HG03442 (cell line): ENCODE measurements around the gene MBOAT1.

Source experiments
- ATAC-seq: cut with Tn5 transposase; IDR thresholded peaks from one replicate; pipeline ENCODE4 v1.9.1; 2021; ENCODE audit warnings: mild to moderate bottlenecking, moderate library complexity; ENCODE audit not compliant: unreplicated experiment

The MBOAT1 gene

DNA sequence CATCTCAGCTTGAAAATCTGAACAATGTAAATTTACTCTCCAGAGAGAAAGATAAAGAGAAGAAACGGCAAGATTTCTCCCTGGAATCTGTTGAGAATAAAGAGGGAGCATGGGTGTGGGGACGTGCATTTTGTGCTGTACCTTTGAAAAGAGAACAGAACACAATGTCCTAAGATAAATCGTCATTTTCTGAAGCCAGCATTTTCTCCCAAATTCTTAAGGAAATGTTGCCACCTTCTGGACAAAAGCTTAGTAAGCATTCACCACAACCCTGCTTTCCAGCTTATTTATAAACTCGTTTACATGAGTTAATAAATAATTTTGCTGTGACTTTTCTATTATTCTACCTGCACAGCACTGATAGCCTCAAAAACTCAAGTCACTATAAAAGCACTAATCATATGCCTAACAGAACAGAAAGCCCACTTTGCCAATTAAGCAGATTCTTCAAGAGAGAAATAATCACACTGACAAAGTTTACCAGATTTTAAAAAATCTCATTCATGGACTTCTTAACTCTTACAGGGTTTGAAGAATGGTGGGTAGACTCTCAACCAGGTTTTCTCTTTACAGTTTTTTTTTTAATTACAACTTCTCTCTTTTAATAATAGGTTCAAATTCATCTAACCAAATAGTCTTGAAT, 155.8 kb downstream of the MBOAT1 start:
- peak; percentile 52 for ATAC-seq

DNA sequence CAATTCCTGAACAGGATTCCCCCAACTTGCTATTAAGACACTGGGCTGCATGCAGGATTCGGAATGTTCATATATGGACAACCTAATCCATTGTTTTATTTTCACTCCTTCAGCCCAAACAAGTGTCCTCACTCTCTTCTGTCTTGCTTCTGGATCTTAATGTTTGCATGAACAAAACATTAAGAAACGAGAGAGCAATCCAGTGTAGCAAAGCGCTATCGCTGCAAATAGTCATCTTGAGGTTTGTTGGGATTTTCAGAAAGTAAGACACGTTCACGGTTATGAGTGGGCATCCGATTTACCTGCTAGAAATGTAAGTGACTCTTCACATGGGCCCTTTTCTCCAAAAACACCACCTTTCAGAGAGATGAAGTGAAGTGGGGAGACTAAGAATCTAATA, 156.4 kb downstream of the MBOAT1 start:
- ATAC-seq = no peak
